Ascending aorta (tissue), 2 donors: ENCODE data around the gene FYTTD1. TPM values are rescaled to one million over a fixed set of nuclear protein-coding genes. Genes with fewer than 3 reads are reported as not detected.

Experiments
- DNase-seq, 2 donors: peaks; one replicate each; pipeline ENCODE4 v3.0.0-alpha.2; 2019; ENCODE audit warnings: low spot score in 2 of 2
- H3K27ac ChIP-seq, 2 donors: fragments of 200-600 bp; sonication (generic); one replicate each; pipeline ENCODE4 v1.5.1; 2016 to 2017; ENCODE audit warnings: mild to moderate bottlenecking in 1 of 2
- H3K27me3 ChIP-seq: fragments of 200-600 bp; sonication (generic); one replicate; pipeline ENCODE4 v1.5.1; 2017
- H3K36me3 ChIP-seq, 2 donors: fragments of 200-600 bp; sonication (generic); one replicate each; pipeline ENCODE4 v1.5.1; 2016
- H3K4me1 ChIP-seq, 2 donors: fragments of 200-600 bp; sonication (generic); one replicate each; pipeline ENCODE4 v1.5.1; 2016 to 2017; ENCODE audit warnings: mild to moderate bottlenecking in 1 of 2
- H3K4me3 ChIP-seq, 2 donors: fragments of 200-600 bp; sonication (generic); one replicate each; pipeline ENCODE4 v1.5.1; 2016 to 2017; ENCODE audit warnings: mild to moderate bottlenecking in 1 of 2
- H3K9me3 ChIP-seq, 2 donors: fragments of 200-600 bp; sonication (generic); one replicate each; pipeline ENCODE4 v1.5.1; 2016
- intact Hi-C: fragments of 100-400 bp; cut with DNase I; formaldehyde crosslinking; loops from one replicate; pipeline ENCODE4 v1.15.1; 2023
- total RNA-seq: library from RNA; depleted of rRNA; stranded (reverse); fragments of >200 nt; gene quantifications from one replicate; pipeline ENCODE4 v1.1.0, GENCODE V29; 2016
- TF ChIP-seq, protein P1 (sequence below), 3 experiments: fragments of 200-600 bp in 2 of 3; fragments of 450-650 bp in 1 of 3; sonication (generic) in 2 of 3; IDR thresholded peaks; one replicate each; pipeline ENCODE4 v1.5.1; 2016 to 2019; ENCODE audit warnings: antibody characterized with exemption in 3 of 3, mild to moderate bottlenecking in 1 of 3, moderate library complexity in 1 of 3

FYTTD1 gene
- total RNA-seq, 1 donor from 2014 or later = 14.0 TPM

GRCh38 chr3:197830308-197830966, 80.8 kb downstream of the FYTTD1 start:
- peaks cover 42 to 79% of the 10 kb centered on the region in 2 donors for H3K36me3 ChIP-seq
- TF ChIP-seq, protein P1, sequence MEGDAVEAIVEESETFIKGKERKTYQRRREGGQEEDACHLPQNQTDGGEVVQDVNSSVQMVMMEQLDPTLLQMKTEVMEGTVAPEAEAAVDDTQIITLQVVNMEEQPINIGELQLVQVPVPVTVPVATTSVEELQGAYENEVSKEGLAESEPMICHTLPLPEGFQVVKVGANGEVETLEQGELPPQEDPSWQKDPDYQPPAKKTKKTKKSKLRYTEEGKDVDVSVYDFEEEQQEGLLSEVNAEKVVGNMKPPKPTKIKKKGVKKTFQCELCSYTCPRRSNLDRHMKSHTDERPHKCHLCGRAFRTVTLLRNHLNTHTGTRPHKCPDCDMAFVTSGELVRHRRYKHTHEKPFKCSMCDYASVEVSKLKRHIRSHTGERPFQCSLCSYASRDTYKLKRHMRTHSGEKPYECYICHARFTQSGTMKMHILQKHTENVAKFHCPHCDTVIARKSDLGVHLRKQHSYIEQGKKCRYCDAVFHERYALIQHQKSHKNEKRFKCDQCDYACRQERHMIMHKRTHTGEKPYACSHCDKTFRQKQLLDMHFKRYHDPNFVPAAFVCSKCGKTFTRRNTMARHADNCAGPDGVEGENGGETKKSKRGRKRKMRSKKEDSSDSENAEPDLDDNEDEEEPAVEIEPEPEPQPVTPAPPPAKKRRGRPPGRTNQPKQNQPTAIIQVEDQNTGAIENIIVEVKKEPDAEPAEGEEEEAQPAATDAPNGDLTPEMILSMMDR (IDR thresholded peaks at IDR 0.05) = no peak

GRCh38 chr3:197830967-197831313, 81.3 kb downstream of the FYTTD1 start:
- no peak overlapping the region for H3K27ac ChIP-seq
- H3K36me3 ChIP-seq = peaks cover 47 to 83% of the 10 kb centered on the region in 2 donors
- no peak for DNase-seq
- TF ChIP-seq, protein P1 (IDR thresholded peaks at IDR 0.05) = no peak
- intact Hi-C loops = no loop called here
- no peak overlapping the region for H3K4me3 ChIP-seq
- no peaks in the 10 kb centered on the region for H3K9me3 ChIP-seq
- H3K27me3 ChIP-seq = no peaks in the 10 kb centered on the region
- H3K4me1 ChIP-seq = no peaks in the 10 kb centered on the region

More at GRCh38 chr3:197830308-197830966, 80.8 kb downstream of the FYTTD1 start:
- H3K9me3 ChIP-seq = no peaks in the 10 kb centered on the region
- no peak for DNase-seq
- no peaks in the 10 kb centered on the region for H3K27me3 ChIP-seq
- no peak overlapping the region for H3K4me3 ChIP-seq
- no peaks in the 10 kb centered on the region for H3K4me1 ChIP-seq
- no peak overlapping the region for H3K27ac ChIP-seq
- intact Hi-C loops = no loop called here

GRCh38 chr3:197833930-197834715, 84.4 kb downstream of the FYTTD1 start:
- DNase-seq = no peak
- TF ChIP-seq, protein P1 (IDR thresholded peaks at IDR 0.05) = no peak

DNA sequence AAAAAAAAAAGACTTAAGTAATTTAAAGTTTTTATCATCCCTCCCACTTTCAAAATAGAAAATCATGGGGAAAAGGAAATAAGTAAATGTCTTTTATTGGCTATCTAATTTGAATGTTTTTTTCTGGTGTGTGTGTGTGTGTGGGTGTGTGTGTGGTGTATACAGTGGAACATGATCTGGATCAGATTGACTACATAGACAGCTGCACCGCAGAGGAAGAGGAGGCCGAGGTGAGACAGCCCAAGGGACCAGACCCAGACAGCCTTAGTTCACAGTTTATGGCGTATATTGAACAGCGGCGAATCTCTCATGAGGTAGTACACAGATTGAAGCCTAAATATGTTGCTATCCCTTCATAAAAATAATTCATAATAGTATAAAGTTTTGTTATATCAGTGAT, 85.8 kb downstream of the FYTTD1 start:
- intact Hi-C loops = no loop called here

More at GRCh38 chr3:197833930-197834715, 84.4 kb downstream of the FYTTD1 start:
- Histone ChIP-seq H3K4me3 (no peak overlapping the region), H3K27me3 (no peaks in the 10 kb centered on the region), H3K27ac (no peak overlapping the region), H3K36me3 (peaks cover 34 to 73% of the 10 kb centered on the region in 2 donors), H3K4me1 (no peaks in the 10 kb centered on the region), H3K9me3 (no peaks in the 10 kb centered on the region)
- intact Hi-C loops = no loop called here

GRCh38 chr3:197836244-197836643, 86.6 kb downstream of the FYTTD1 start:
- Histone ChIP-seq H3K27me3 (no peaks in the 10 kb centered on the region), H3K4me3 (no peak overlapping the region), H3K36me3 (peaks cover 32 to 73% of the 10 kb centered on the region in 2 donors), H3K9me3 (no peaks in the 10 kb centered on the region), H3K27ac (no peak overlapping the region), H3K4me1 (no peaks in the 10 kb centered on the region)
- no peak for DNase-seq
- intact Hi-C loops = no loop called here
- TF ChIP-seq, protein P1 (IDR thresholded peaks at IDR 0.05) = no peak

More for the DNA sequence above, 85.8 kb downstream of the FYTTD1 start:
- DNase-seq = no peak
- TF ChIP-seq, protein P1 (IDR thresholded peaks at IDR 0.05) = no peak
- Histone ChIP-seq H3K4me1 (no peaks in the 10 kb centered on the region), H3K36me3 (peaks cover 38 to 73% of the 10 kb centered on the region in 2 donors), H3K9me3 (no peaks in the 10 kb centered on the region), H3K4me3 (no peak overlapping the region), H3K27me3 (no peaks in the 10 kb centered on the region), H3K27ac (no peak overlapping the region)

Other genes with a start within 250 kb of the FYTTD1 start
- gene BDH1, start 193.9 kb upstream of the FYTTD1 start, total RNA-seq = not detected
- gene RUBCN, start 13.0 kb upstream of the FYTTD1 start, total RNA-seq = 27.4 TPM
- 22.2 TPM for gene LRCH3, start 41.4 kb downstream of the FYTTD1 start, total RNA-seq
- 291 TPM for gene RPL35A, start 200.3 kb downstream of the FYTTD1 start, total RNA-seq
- gene LMLN, start 210.3 kb downstream of the FYTTD1 start, total RNA-seq = 0.32 TPM